Peyer's patch (tissue), 4 donors: ENCODE data around the gene PDLIM5.

ENCODE experiments used
- CTCF ChIP-seq, 6 experiments: fragments of 450-650 bp in 4 of 6; fragments of 200-600 bp in 2 of 6; sonication (generic) in 1 of 6; IDR thresholded peaks; one replicate each; pipeline ENCODE4 v1.5.1; 2017 to 2019; ENCODE audit warnings: antibody characterized with exemption in 6 of 6, mild to moderate bottlenecking in 3 of 6, moderate library complexity in 1 of 6
- POLR2A ChIP-seq, 2 donors: fragments of 450-650 bp; IDR thresholded peaks; one replicate each; pipeline ENCODE4 v1.5.1; 2017; ENCODE audit warnings: antibody characterized with exemption in 2 of 2, mild to moderate bottlenecking in 2 of 2, moderate library complexity in 2 of 2

- TF ChIP-seq CTCF (IDR thresholded peaks at IDR 0.05) (no peak), POLR2A (IDR thresholded peaks at IDR 0.05) (no peak)
Observed at GRCh38 chr4:94629837-94630236, 178.1 kb downstream of the PDLIM5 start.
